GM04503 (cell line): Measurements from ENCODE around the gene RAE1.

ENCODE experiments used
- DNase-seq: peaks from one replicate; pipeline ENCODE4 v3.0.0-alpha.2; 2012; ENCODE audit warnings: low read depth

RAE1 gene

GRCh38 chr20:57351042-57351783 is at the start of gene RAE1:
TSS of gene RAE1 (plus strand) at chr20:57351255. CDS start at chr20:57354039, 2,784 bp downstream.
- peak; percentile 65 for DNase-seq

GRCh38 chr20:57306747-57307146 is 44.3 kb upstream of the RAE1 start:
- no peak for DNase-seq

GRCh38 chr20:57308451-57309271 is 42.4 kb upstream of the RAE1 start:
- DNase-seq: no peak

GRCh38 chr20:57309544-57310115 is 41.4 kb upstream of the RAE1 start:
- no peak for DNase-seq

GRCh38 chr20:57310821-57311514 is 40.1 kb upstream of the RAE1 start:
- no peak for DNase-seq

GRCh38 chr20:57312138-57312537 is 38.9 kb upstream of the RAE1 start:
- DNase-seq: no peak

GRCh38 chr20:57313230-57313629 is 37.8 kb upstream of the RAE1 start:
- DNase-seq: no peak

- DNase-seq: no peak
Observed at GRCh38 chr20:57313951-57314350, 37.1 kb upstream of the RAE1 start.

GRCh38 chr20:57315083-57315975 is 35.7 kb upstream of the RAE1 start:
- no peak for DNase-seq

GRCh38 chr20:57315976-57316480 is 35.0 kb upstream of the RAE1 start:
- no peak for DNase-seq

- no peak for DNase-seq
Observed at GRCh38 chr20:57316795-57317201, 34.3 kb upstream of the RAE1 start.

GRCh38 chr20:57317316-57317788 is 33.7 kb upstream of the RAE1 start:
- no peak for DNase-seq

GRCh38 chr20:57317789-57318371 is 33.2 kb upstream of the RAE1 start:
- DNase-seq: no peak

GRCh38 chr20:57319584-57319983 is 31.5 kb upstream of the RAE1 start:
- DNase-seq: no peak

GRCh38 chr20:57320358-57320757 is 30.7 kb upstream of the RAE1 start:
- DNase-seq: no peak

GRCh38 chr20:57321142-57321541 is 29.9 kb upstream of the RAE1 start:
- no peak for DNase-seq

GRCh38 chr20:57322476-57322875 is 28.6 kb upstream of the RAE1 start:
- no peak for DNase-seq

- no peak for DNase-seq
Observed at GRCh38 chr20:57323034-57323433, 28.0 kb upstream of the RAE1 start.

- DNase-seq: no peak
Observed at GRCh38 chr20:57325632-57326356, 25.3 kb upstream of the RAE1 start.
